A549 (cell line): ENCODE data around the gene CCDC102B.

ENCODE experiments used
- MAFK ChIP-seq: fragments of 450-650 bp; IDR thresholded peaks from 2 replicates; pipeline ENCODE4 v1.6.1; 2014; ENCODE audit not compliant: partially characterized antibody
- MYC ChIP-seq: IDR thresholded peaks from 2 replicates; pipeline ENCODE4 v1.6.1; 2012; ENCODE audit warnings: mild to moderate bottlenecking, inconsistent platforms, low read length, improper control_type of control experiment, borderline replicate concordance
- NFE2L2 ChIP-seq: fragments of 150-350 bp; conservative IDR thresholded peaks from 2 replicates; pipeline ENCODE4 v1.6.1; 2014; ENCODE audit warnings: low read length
- PHF8 ChIP-seq: fragments of 200-600 bp; sonication (generic); IDR thresholded peaks from 2 replicates; pipeline ENCODE4 v1.6.1; 2016; ENCODE audit warnings: low read depth, mild to moderate bottlenecking, antibody characterized with exemption, moderate library complexity, borderline replicate concordance
- POLR2A ChIP-seq: IDR thresholded peaks from 2 replicates; pipeline ENCODE4 v1.6.1; 2012; ENCODE audit warnings: mild to moderate bottlenecking, low read length
- RCOR1 ChIP-seq: fragments of 150-350 bp; IDR thresholded peaks from 2 replicates; pipeline ENCODE4 v1.6.1; 2014; ENCODE audit warnings: antibody characterized with exemption, low read length, low read depth
- ZNF302 ChIP-seq: fragments of 250-450 bp; sonication (Bioruptor Pico); IDR thresholded peaks from 2 replicates; pipeline ENCODE4 v1.9.0; 2021; ENCODE audit warnings: inconsistent platforms, mild to moderate bottlenecking, moderate library complexity
- TF ChIP-seq, protein P1 (sequence below): IDR thresholded peaks from 2 replicates; pipeline ENCODE4 v1.6.1; 2012
- TF ChIP-seq, protein P2 (sequence below): fragments of >200 bp; sonication (Bioruptor Twin); formaldehyde crosslinking; IDR thresholded peaks from 3 replicates; pipeline ENCODE4 v1.5.1; 2016

DNA sequence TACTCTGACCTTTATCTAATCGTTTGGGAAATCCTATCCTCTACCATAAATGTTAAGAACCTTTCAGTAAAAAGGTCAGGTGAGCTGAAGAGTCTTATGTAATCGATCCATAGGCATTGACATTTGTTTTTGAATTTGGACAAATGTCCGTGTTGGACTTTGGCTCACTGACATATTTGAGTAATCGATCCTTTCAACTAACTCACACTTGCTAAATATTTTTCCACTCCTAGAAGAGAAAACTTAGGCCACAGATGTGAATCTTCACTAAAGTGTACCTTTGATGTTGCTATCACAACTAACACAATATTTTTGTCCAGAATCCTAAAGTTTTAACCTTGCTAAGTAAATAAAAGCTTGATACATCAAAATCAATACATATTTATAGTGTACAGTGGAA, 89.5 kb downstream of the CCDC102B start:
- TF ChIP-seq MAFK = no peak
- TF ChIP-seq PHF8 = no peak
- TF ChIP-seq, protein P1, sequence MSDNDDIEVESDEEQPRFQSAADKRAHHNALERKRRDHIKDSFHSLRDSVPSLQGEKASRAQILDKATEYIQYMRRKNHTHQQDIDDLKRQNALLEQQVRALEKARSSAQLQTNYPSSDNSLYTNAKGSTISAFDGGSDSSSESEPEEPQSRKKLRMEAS = no peak
- TF ChIP-seq MYC = no peak
- no peak for TF ChIP-seq NFE2L2
- TF ChIP-seq POLR2A = no peak
- TF ChIP-seq ZNF302 (CRISPR knock-in tag) = no peak
- TF ChIP-seq, protein P2, sequence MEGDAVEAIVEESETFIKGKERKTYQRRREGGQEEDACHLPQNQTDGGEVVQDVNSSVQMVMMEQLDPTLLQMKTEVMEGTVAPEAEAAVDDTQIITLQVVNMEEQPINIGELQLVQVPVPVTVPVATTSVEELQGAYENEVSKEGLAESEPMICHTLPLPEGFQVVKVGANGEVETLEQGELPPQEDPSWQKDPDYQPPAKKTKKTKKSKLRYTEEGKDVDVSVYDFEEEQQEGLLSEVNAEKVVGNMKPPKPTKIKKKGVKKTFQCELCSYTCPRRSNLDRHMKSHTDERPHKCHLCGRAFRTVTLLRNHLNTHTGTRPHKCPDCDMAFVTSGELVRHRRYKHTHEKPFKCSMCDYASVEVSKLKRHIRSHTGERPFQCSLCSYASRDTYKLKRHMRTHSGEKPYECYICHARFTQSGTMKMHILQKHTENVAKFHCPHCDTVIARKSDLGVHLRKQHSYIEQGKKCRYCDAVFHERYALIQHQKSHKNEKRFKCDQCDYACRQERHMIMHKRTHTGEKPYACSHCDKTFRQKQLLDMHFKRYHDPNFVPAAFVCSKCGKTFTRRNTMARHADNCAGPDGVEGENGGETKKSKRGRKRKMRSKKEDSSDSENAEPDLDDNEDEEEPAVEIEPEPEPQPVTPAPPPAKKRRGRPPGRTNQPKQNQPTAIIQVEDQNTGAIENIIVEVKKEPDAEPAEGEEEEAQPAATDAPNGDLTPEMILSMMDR = no peak
- TF ChIP-seq RCOR1 = no peak
